GM12878 (cell line): ENCODE results near the gene ATF2.

ENCODE experiments used
- ATF3 ChIP-seq: IDR thresholded peaks from 2 replicates; pipeline ENCODE4 v1.6.1; 2011; ENCODE audit warnings: low read depth, mild to moderate bottlenecking, low read length, moderate library complexity, borderline replicate concordance; ENCODE audit errors: extremely low read depth
- CBX5 ChIP-seq: sonication (generic); IDR thresholded peaks from 2 replicates; pipeline ENCODE4 v1.6.1; 2016; ENCODE audit warnings: low read depth, moderate library complexity, mild to moderate bottlenecking, inconsistent platforms
- FOXM1 ChIP-seq: IDR thresholded peaks from 2 replicates; pipeline ENCODE4 v1.6.1; 2012; ENCODE audit warnings: low read depth, mild to moderate bottlenecking, inconsistent platforms, low read length, moderate library complexity
- MYC ChIP-seq: IDR thresholded peaks from 2 replicates; pipeline ENCODE4 v1.6.1; 2011; ENCODE audit warnings: mild to moderate bottlenecking, low read length, moderate library complexity, inconsistent platforms; ENCODE audit not compliant: insufficient read depth, insufficient replicate concordance, insufficient read length, severe bottlenecking
- NR2F1 ChIP-seq: fragments of 450-650 bp; conservative IDR thresholded peaks from 2 replicates; pipeline ENCODE4 v1.6.1; 2017; ENCODE audit warnings: mild to moderate bottlenecking
- POLR2A ChIP-seq: IDR thresholded peaks from 2 replicates; pipeline ENCODE4 v1.6.1; 2011; ENCODE audit warnings: low read depth, mild to moderate bottlenecking, low read length
- RB1 ChIP-seq: fragments of 450-650 bp; formaldehyde crosslinking; IDR thresholded peaks from 2 replicates; pipeline ENCODE4 v1.6.1; 2017; ENCODE audit warnings: mild to moderate bottlenecking, borderline replicate concordance
- RBBP5 ChIP-seq: fragments of 200-600 bp; sonication (generic); conservative IDR thresholded peaks from 2 replicates; pipeline ENCODE4 v1.6.1; 2016
- ZBTB4 ChIP-seq: fragments of 450-650 bp; formaldehyde crosslinking; IDR thresholded peaks from 2 replicates; pipeline ENCODE4 v1.4.0; 2022; ENCODE audit warnings: mild to moderate bottlenecking, moderate library complexity
- ZSCAN29 ChIP-seq: fragments of 450-650 bp; IDR thresholded peaks from 2 replicates; pipeline ENCODE4 v1.6.1; 2017; ENCODE audit warnings: mild to moderate bottlenecking, moderate library complexity
- TF ChIP-seq, protein P1 (sequence below), 3 experiments: IDR thresholded peaks in 2 of 3; conservative IDR thresholded peaks in 1 of 3; 2 replicates each; pipeline ENCODE4 v1.5.1; 2011; ENCODE audit warnings: low read depth in 3 of 3, low read length in 3 of 3, mild to moderate bottlenecking in 3 of 3, control low read depth in 2 of 3, moderate library complexity in 2 of 3, inconsistent platforms in 1 of 3, mixed read lengths in 1 of 3; ENCODE audit not compliant: control insufficient read depth in 2 of 3, insufficient read depth in 1 of 3; ENCODE audit errors: extremely low read depth in 1 of 3

GRCh38 chr2:175097297-175097696 is 70.7 kb downstream of the ATF2 start:
- TF ChIP-seq, protein P1, sequence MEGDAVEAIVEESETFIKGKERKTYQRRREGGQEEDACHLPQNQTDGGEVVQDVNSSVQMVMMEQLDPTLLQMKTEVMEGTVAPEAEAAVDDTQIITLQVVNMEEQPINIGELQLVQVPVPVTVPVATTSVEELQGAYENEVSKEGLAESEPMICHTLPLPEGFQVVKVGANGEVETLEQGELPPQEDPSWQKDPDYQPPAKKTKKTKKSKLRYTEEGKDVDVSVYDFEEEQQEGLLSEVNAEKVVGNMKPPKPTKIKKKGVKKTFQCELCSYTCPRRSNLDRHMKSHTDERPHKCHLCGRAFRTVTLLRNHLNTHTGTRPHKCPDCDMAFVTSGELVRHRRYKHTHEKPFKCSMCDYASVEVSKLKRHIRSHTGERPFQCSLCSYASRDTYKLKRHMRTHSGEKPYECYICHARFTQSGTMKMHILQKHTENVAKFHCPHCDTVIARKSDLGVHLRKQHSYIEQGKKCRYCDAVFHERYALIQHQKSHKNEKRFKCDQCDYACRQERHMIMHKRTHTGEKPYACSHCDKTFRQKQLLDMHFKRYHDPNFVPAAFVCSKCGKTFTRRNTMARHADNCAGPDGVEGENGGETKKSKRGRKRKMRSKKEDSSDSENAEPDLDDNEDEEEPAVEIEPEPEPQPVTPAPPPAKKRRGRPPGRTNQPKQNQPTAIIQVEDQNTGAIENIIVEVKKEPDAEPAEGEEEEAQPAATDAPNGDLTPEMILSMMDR (IDR thresholded peaks at IDR 0.05 in 2 of 3, conservative IDR thresholded peaks at IDR 0.05 in 1 of 3; ENCODE audit: control insufficient read depth in 2 of 3, extremely low read depth in 1 of 3, insufficient read depth in 1 of 3, low read depth in 3 of 3, low read length in 3 of 3): no peak
- TF ChIP-seq ZSCAN29 (no peak), ATF3 (no peak), RB1 (no peak), MYC (no peak), RBBP5 (no peak), ZBTB4 (CRISPR knock-in tag) (no peak), FOXM1 (no peak), NR2F1 (no peak), CBX5 (no peak), POLR2A (no peak)
